Measurements from ENCODE around the gene VWA8.
"Not testable (repeated sequence)": the region's sequence is repeated elsewhere in the genome, so short reads cannot be mapped to it uniquely, and the experiment has no call there.

VWA8 gene

GRCh38 chr13:41751277-41751676 is 209.6 kb downstream of the VWA8 start:
- no peak for DNase-seq (ENCODE audit: low spot score)
- FAIRE-seq = no peak

DNA sequence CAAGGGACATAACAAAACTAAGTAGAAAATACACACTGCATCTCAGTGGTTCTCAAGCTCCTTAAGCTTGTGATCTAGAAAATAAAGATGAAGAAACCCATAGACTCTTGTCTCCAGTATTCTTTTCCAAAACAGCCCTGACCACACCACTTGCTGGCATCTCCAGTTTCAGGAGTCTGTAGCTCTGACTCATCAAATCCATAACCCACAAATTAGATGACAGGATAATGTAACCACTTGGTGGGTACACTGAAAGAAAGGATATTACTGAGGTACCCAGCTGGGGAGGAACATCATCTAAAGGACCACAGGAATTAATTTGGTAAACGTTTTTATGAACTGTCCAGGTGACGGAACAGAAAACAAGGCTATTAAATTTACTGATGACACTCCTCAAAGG is 214.7 kb downstream of the VWA8 start:
- peak; percentile 46 for DNase-seq (ENCODE audit: low spot score)
- no peak for FAIRE-seq

DNA sequence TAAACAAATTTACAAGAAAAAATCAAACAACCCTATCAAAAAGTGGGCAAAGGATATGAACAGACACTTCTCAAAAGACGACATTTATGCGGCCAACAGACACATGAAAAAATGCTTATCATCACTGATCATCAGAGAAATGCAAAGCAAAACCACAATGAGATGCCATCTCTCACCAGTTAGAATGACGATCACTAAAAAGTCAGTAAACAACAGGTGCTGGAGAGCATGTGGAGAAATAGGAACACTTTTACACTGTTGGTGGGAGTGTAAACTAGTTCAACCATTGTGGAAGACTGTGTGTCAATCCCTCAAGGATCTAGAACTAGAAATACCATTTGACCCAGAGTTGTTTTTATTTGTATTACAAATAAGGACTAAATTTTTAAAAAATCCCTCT is 215.4 kb downstream of the VWA8 start:
- not testable (repeated sequence) for FAIRE-seq; DNase-seq (ENCODE audit: low spot score)

GRCh38 chr13:41742917-41743552 is 217.9 kb downstream of the VWA8 start:
- no peak for FAIRE-seq
- no peak for DNase-seq (ENCODE audit: low spot score)

GRCh38 chr13:41740479-41740878 is 220.4 kb downstream of the VWA8 start:
- DNase-seq (ENCODE audit: low spot score) (no peak), FAIRE-seq (no peak)

GRCh38 chr13:41722684-41723535 is 238.0 kb downstream of the VWA8 start:
- no peak for DNase-seq (ENCODE audit: low spot score)
- no peak for FAIRE-seq

DNA sequence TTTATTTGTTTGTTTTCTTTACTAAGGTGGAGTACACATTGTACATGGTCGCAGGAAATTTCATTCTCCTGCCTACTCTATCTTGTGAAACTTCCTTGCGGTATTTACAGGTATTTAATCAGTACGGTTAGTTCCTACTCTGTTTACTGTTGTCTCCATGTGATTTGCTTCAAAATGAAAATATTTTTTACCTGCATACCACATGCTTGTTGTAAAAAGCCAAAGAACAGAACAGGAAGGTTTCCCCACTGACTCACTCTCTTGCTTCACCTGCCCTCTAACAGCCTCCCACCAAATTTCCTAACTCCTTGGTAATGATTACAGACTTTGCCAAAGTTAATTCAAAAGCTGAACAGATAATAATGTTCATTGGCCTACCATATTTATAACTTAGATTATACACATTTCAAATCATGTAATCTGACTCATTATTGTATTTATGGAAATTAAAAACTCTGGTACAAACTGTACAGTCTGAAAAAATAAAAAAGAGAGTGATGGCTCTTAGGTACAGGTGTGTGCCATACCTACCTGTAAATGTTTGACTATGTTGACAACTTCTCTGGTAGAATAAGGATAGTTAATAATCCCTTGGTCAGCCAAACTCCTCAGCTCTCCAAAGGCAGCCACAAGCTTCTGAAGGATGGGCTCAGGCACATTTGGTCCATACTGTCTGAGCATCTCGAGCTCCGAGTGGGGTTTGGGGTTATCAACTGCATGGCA is 239.9 kb downstream of the VWA8 start:
- no peak for DNase-seq (ENCODE audit: low spot score)
- FAIRE-seq = no peak

- DNase-seq (ENCODE audit: low spot score) (no peak), FAIRE-seq (no peak)
These were observed 244.7 kb downstream of the VWA8 start for GRCh38 chr13:41716236-41716635.

DNA sequence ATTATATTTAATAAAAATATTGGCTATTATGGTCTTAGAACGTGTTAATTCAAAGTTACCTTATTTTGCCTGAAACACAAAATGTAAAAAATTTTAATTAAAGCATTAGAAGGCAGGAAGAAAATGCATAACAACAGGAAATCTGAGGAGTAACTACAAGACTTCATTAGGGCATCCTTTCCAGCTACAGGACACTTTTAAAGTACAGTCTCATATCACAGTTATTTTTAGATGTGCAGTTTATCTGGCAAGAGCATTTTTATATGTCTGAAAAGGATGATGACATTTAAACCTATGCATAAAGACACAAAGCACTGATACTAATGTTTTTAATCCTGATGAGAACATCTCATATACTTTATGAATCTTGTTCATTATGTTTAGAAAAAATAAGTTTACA is 247.5 kb downstream of the VWA8 start:
- DNase-seq (ENCODE audit: low spot score) (no peak), FAIRE-seq (no peak)

GRCh38 chr13:41710771-41711170 is 250.1 kb downstream of the VWA8 start:
- DNase-seq (ENCODE audit: low spot score) = no peak
- FAIRE-seq = no peak

DNA sequence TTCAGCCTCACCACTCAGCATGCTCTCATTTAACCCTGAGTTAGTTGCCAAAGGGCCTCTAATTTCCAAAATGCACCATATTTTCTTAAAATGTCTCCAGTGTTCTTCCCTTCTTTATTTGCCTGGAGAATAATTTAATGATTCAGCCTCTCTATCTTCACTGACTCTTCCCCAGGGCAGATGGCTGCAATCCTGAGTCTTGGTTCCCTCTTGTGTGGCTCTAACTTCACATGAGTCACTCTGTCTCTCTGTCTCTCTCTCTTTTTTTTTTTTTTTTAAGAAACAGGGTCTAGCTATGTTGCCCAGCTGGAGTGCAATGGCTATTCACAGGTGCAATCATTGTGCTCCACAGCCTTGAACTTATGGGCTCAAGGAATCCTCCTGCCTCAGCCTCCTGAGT is 251.4 kb downstream of the VWA8 start:
- no peak for DNase-seq (ENCODE audit: low spot score)
- no peak for FAIRE-seq

- FAIRE-seq = no peak
- no peak for DNase-seq (ENCODE audit: low spot score)
These were observed 252.2 kb downstream of the VWA8 start for GRCh38 chr13:41708713-41709112.

- DNase-seq (ENCODE audit: low spot score) (no peak), FAIRE-seq (no peak)
These were observed 253.6 kb downstream of the VWA8 start for GRCh38 chr13:41707194-41707821.

DNA sequence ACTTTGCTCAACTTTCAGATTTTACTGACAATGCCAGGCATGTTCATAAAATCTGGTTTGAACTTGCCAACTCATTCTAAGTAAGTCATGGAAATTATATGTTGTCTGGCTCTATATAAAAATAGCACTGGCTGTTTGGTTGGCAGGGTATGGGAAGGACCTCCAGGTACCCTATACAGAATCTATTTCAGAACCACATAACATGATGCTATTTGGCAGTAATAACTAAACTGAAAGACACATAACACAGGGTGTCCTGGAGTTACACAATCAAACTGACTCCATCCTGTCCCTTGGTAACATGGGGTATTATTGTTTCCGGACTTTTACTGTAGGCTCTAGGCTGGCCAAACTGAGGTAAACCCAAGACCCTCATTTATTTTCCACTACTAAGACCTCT is 254.8 kb downstream of the VWA8 start:
- DNase-seq (ENCODE audit: low spot score) = no peak
- no peak for FAIRE-seq

- no peak for FAIRE-seq
These were observed 258.4 kb downstream of the VWA8 start for GRCh38 chr13:41702540-41702939.

DNA sequence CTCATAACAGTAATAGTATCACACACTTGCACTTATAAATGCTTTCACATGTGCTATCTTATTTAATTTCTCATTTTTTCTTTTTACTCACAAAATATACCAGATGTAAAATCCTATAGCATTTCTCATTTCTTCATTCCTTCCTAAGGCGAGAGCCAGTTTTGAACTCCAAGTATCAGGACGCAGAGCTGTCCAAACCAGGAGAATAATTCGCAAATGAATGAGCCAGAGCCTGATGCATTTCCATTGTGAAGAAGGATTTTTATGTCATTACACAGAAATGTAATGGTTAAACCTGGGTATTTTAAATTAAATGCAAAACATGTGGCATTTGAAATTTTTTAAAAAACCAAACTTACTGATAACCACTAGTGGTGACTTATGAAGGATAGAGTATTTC is 259.2 kb downstream of the VWA8 start:
- no peak for FAIRE-seq
- no peak for DNase-seq (ENCODE audit: low spot score)

More at GRCh38 chr13:41702540-41702939, 258.4 kb downstream of the VWA8 start:
- no peak for DNase-seq (ENCODE audit: low spot score)

DNA sequence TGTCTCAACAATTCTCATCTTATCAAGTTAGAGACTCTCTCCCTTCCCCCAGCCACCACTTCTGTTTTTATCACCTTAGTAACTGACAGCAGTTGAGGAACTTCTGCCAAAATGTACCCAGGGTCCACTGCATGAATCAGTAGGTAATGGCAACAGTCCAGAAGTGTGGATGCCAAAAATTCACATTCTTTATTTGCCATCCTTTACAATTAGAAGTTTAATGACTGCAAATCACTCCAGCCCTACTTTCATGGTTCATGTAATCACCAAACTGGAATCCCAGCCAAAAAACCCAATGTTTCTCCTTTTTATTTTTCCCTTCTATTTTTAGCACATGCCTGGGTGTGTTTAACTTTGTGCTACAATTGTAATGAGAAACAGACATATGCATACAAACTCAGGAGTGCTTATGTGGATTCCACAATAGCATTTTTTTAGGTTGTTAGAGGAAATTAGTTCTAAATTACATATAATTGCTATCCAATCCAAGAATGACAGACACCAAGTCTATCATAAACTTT is 260.1 kb downstream of the VWA8 start:
- DNase-seq (ENCODE audit: low spot score) = peak; percentile 25
- no peak for FAIRE-seq

DNA sequence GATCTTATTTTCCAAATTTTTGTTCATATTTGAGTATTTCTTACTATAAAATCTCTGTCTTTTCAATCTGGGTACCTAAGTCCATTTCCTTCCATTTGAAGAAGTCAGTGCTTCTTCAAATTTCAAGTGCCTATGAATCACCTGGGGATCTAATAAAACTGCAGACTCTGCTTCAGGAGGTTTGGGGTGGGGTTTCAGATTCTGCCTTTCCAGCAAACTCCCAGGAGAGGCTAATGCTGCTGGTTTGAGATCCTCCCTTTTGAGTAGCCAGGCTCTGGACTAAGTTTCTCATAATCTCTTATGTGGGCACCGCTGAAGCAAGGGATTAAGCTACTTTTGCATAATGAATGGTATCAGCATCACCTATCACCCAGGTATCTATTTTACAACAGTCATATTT is 261.1 kb downstream of the VWA8 start:
- FAIRE-seq = no peak
- DNase-seq (ENCODE audit: low spot score) = no peak

DNA sequence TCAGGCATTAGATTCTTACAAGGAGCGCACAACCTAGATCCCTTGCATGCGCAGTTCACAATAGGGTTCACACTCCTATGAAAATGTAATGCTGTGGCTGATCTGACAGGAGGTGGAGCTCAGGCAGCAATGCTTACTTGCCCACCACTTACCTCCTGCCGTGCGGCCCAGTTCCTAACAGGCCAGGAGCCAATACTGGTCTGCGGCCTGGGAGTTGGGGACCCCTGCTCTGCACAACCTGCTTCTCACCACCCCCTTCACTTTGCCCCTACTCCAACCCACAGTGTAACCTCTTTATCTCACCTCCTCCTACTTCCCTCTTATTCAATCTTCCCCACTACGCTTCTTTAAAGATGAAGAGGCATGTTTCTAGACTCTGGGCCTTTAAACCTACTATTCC is 263.3 kb downstream of the VWA8 start:
- no peak for FAIRE-seq

DNA sequence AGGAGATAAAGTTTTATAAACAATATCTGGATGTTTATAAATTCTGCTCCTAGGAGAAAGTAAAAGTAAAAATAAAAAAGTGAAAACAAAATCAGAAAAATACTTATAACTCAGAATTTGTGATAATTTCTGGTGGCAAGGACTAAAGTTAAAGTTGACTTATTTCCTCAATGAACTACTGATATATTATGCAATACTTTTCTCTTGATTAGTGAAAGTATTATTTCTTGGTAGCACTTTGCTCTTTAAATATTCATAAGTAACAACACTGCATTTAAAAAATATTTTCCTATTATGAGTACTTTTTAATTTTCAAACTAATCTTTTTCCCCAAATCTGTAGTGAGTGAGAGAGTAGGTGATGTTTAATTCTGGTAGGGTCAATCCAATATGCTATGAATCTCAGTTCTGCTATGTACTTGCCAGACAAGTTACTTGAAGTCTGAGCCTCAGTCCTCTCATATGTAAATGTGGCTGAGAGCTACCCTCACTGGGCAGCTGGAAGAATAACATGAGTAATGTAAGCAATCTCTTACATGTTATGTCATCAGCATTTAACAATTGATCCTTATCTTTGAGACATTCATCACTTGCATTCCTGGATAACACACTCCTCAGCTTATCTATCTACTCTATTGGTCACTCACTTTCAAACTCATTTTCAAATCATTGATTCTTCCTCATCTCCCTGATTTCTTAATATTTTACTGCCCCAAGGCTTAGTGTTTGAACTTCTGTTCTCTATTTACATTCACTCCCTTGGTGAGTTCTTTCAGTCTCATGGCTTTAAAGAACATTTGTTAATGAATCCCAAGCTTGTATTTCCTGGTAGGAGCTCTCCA is 264.5 kb downstream of the VWA8 start:
- FAIRE-seq (no peak), DNase-seq (ENCODE audit: low spot score) (no peak)

More for the DNA sequence above, 263.3 kb downstream of the VWA8 start:
- DNase-seq (ENCODE audit: low spot score) = no peak

Measured in urothelium cell line (cell line).